Cardiac muscle cell (in vitro differentiated cells and primary cell): ENCODE results near the gene ANKRD11. TPM values are rescaled to one million over a fixed set of nuclear protein-coding genes. Genes with fewer than 3 reads are reported as not detected.

Experiments used
- DNase-seq, 2 donors: peaks; one replicate each; pipeline versions ENCODE4 v3.0.0 to v3.0.0-alpha.2; 2010 to 2017; ENCODE audit warnings: low read depth in 1 of 2, low spot score in 1 of 2
- H3K27ac ChIP-seq: fragments of 200-600 bp; sonication (generic); 2 replicates; pipeline ENCODE4 v1.5.1; 2016
- H3K27me3 ChIP-seq: fragments of 200-600 bp; sonication (generic); 2 replicates; pipeline ENCODE4 v1.6.0; 2016; ENCODE audit warnings: control low read depth
- H3K36me3 ChIP-seq: fragments of 200-600 bp; sonication (generic); 2 replicates; pipeline ENCODE4 v1.5.1; 2016; ENCODE audit warnings: control low read depth
- H3K4me1 ChIP-seq: fragments of 200-600 bp; sonication (generic); 2 replicates; pipeline ENCODE4 v1.8.1; 2017; ENCODE audit warnings: low read depth, mild to moderate bottlenecking, mixed run types
- H3K4me3 ChIP-seq: fragments of 200-600 bp; sonication (generic); 2 replicates; pipeline ENCODE4 v1.5.1; 2016; ENCODE audit warnings: mild to moderate bottlenecking
- H3K9me3 ChIP-seq: fragments of 200-600 bp; sonication (generic); 2 replicates; pipeline ENCODE4 v1.5.1; 2017; ENCODE audit warnings: low read depth, mild to moderate bottlenecking, control low read depth
- CTCF ChIP-seq: IDR thresholded peaks from 2 replicates; pipeline ENCODE4 v1.5.1; 2012; ENCODE audit warnings: low read depth, mild to moderate bottlenecking, low read length
- polyA plus RNA-seq: library from polyadenylated mRNA; unstranded; fragments of >200 nt; fragmentation: Nextera tagmentation; extraction: Ambion mirVana; gene quantifications from 2 replicates; pipeline ENCODE4 v1.2.1, GENCODE V29; 2016
- total RNA-seq: library from RNA; depleted of rRNA; stranded (reverse); fragments of >200 nt; gene quantifications from 2 replicates; pipeline ENCODE4 v1.2.3, GENCODE V29; 2016

Gene ANKRD11
- total and polyA plus RNA-seq, 2 experiments from 2014 or later, result 111 to 131 TPM

GRCh38 chr16:89406277-89406888, 84.0 kb downstream of the ANKRD11 start:
- DNase-seq, result no peak
- Histone ChIP-seq H3K27ac (peak overlapping the region; percentile 78), H3K36me3 (no peaks in the 10 kb centered on the region), H3K4me3 (no peak overlapping the region), H3K4me1 (peaks cover 40% of the 10 kb centered on the region), H3K27me3 (no peaks in the 10 kb centered on the region), H3K9me3 (no peaks in the 10 kb centered on the region)
- no peak for TF ChIP-seq CTCF

GRCh38 chr16:89404561-89404960, 85.8 kb downstream of the ANKRD11 start:
- DNase-seq, result no peak
- Histone ChIP-seq H3K36me3 (no peaks in the 10 kb centered on the region), H3K27ac (no peak overlapping the region), H3K4me1 (peaks cover 36% of the 10 kb centered on the region), H3K9me3 (no peaks in the 10 kb centered on the region), H3K4me3 (no peak overlapping the region), H3K27me3 (no peaks in the 10 kb centered on the region)
- no peak for TF ChIP-seq CTCF

- peaks cover 22% of the 10 kb centered on the region for H3K4me1 ChIP-seq
- no peak overlapping the region for H3K4me3 ChIP-seq
- H3K27ac ChIP-seq, result peak overlapping the region; percentile 43
- H3K27me3 ChIP-seq, result no peaks in the 10 kb centered on the region
- no peak for DNase-seq
- H3K9me3 ChIP-seq, result no peaks in the 10 kb centered on the region
- H3K36me3 ChIP-seq, result no peaks in the 10 kb centered on the region
- TF ChIP-seq CTCF, result no peak
These were observed 87.4 kb downstream of the ANKRD11 start for GRCh38 chr16:89402962-89403361.

- Histone ChIP-seq H3K27ac (no peak overlapping the region), H3K27me3 (no peaks in the 10 kb centered on the region), H3K9me3 (no peaks in the 10 kb centered on the region), H3K36me3 (no peaks in the 10 kb centered on the region), H3K4me1 (peaks cover 19% of the 10 kb centered on the region), H3K4me3 (no peak overlapping the region)
- peak in 1 of 2 donors; percentile 15 for DNase-seq
- no peak for TF ChIP-seq CTCF
These were observed 88.5 kb downstream of the ANKRD11 start for GRCh38 chr16:89401641-89402445.

GRCh38 chr16:89401205-89401604, 89.2 kb downstream of the ANKRD11 start:
- peaks cover 16% of the 10 kb centered on the region for H3K4me1 ChIP-seq
- TF ChIP-seq CTCF, result no peak
- no peaks in the 10 kb centered on the region for H3K36me3 ChIP-seq
- H3K4me3 ChIP-seq, result no peak overlapping the region
- H3K27me3 ChIP-seq, result no peaks in the 10 kb centered on the region
- DNase-seq, result no peak
- H3K27ac ChIP-seq, result no peak overlapping the region
- no peaks in the 10 kb centered on the region for H3K9me3 ChIP-seq
